GM19438 (cell line): ENCODE measurements around the gene DISC1.

Experiments used
- ATAC-seq: cut with Tn5 transposase; IDR thresholded peaks from one replicate; pipeline ENCODE4 v1.9.1; 2021; ENCODE audit warnings: low read depth; ENCODE audit not compliant: unreplicated experiment

Gene DISC1

DNA sequence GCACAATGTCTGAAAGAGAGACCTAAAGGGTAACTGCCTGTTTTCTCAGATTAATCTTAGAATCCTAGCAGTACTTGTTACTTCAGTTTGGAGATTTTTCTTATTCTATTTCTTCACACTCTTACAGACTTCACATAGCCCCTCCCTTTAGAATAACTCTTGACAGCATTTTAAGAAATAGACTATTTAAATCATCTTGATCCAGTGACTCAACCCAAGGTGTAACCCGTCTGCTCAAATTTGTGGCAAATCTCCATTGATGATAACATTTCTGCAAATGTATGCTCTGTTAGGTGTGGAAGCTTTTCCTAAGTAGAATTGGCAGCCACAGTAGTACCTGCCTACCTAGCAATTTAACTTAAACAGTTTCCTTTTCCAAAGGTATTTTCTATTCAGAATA is 391.2 kb downstream of the DISC1 start:
- no peak for ATAC-seq

DNA sequence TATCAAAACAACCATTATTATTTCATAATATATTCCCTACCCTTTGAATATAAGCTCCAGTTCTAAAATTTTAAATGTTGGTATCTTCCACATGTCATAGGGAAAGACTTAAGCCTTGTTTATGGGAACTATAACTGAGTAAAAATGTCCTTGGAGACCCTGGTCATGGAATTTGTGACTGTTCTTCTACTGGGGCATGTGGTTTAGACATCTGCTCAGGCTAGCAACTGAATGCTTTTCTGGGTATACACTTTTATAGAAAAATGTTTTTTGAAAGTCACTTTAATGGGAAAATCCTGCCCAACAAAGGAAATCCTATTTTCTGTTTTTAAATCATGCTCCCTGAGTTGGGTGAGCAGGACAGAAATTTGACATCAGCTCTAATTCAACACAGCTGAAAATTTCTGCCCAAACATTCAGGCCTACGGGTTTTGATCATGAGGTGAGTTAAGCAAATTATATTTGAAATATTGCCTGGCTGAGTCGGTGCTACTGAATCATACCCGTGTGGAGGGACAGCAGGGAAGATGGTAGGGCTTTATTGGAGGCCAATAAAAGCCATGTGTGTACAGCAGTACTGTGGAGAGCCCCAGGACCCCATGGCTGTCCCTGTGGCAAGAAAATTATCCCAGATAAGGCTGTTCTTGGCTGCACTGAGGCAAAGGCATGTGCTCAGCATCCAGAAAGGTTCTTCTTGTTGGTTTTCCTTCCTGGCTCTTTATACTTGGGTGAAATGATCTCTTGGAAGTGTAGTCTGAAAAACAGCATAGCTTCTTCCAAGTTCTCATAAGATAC is 391.8 kb downstream of the DISC1 start:
- ATAC-seq, result no peak

DNA sequence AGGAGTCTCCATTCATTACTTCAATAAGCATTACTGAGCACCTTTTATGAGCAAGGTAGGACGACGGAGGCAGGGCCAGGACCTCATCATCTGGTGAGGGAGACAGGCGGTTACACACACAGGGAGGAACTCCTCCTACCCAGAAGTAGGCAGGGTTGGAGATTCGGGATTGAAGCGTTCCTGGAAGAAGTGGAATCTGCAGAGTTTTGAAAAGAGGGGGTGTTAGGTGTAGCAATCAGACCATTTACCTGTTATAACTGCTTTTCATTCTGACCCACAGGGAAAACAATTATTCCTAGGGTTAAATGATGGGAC is 392.4 kb downstream of the DISC1 start:
- no peak for ATAC-seq

DNA sequence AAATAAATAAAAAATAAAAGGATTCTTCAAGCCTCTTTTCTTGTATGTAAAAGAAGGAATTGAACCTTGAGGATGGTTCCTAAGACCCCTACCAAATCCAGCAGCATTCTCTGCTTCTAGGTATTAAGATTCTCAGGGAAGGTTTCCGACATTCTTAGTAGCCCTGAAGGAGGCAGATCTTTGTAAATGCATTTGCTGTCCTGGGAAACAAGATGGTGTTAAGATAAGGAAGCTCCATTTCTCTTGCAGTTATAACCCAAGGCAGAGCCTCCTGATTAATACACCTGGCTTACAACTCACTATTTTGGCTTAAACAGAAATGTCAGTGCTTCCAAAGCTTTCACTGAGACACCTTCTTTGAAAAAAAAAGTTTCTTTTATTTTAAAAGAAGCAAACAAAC is 393.8 kb downstream of the DISC1 start:
- no peak for ATAC-seq

DNA sequence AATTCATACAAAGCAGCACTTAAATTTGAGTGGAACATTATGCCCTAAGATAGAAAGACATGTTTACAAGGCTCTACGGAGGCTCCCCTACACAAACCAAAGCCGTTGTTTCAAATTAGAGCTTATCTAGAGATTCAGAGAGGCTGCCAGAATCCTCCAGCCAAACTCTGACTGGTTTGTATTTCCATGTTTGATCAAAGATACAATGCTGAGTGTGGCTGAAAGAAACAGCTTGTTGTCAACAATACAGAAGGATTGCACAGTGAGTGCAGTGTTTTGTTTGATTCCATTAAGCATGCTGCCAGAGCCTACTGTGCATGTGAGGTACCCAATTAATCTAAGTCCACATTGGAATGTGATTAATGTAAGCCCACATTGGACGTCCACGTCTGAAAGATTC is 402.7 kb downstream of the DISC1 start:
- ATAC-seq, result no peak

DNA sequence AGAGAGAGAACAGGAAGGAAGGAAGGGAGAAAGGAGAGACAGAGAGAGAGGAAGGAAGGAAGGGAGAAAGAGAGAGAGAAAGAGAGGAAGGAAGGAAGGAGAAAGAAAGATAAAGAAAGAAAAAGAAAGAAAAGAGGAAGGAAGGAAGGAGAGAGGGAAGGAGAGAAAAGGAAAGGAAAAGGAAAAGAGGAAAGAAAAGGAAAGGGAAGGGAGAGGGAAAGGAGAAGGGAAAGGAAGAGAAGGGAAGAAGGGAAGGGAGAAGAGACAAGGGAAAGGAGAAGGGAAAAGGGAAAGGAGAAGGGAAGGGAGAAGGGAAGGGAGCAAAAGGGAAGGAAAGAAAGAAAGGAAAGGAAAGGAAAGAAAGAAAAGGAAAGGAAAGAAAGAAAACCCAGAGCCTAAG is 404.6 kb downstream of the DISC1 start:
- no peak for ATAC-seq

DNA sequence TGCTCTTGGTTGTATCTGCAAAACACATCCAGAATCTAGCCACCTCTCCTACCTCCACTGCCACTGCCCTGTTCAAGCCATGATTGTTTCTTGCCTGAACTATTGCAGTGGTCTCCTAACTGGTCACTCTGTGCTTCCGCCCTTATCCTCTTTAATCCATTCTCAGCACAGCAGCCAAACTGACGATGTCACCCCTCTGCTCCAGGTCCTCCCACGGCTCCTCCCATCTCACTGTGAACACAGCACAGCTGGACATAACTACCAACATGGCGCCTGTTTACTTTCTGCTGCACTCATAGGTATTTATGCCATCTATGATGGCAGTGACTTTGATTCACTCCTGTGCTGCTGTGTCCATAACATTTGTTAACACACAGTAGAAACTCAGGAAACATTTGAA is 406.7 kb downstream of the DISC1 start:
- no peak for ATAC-seq

DNA sequence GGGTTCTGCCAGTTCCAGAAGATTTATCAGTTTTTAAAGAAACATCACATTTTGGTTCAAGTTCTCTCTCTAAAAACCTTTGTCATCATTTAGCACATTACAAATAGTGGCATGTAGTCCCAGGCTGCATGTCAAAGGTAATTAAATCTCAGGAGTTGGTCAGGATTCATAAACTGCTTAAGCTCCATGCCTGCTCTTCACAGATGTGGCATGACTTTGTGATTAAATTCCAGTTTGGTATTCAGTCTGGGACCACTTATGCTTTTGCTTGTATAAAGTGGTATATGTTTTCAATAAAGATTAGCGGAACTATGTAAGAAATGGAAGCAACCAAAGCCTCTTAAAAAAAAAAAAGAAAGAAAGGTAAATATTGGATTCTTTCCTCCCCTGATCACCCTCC is 408.0 kb downstream of the DISC1 start:
- no peak for ATAC-seq

DNA sequence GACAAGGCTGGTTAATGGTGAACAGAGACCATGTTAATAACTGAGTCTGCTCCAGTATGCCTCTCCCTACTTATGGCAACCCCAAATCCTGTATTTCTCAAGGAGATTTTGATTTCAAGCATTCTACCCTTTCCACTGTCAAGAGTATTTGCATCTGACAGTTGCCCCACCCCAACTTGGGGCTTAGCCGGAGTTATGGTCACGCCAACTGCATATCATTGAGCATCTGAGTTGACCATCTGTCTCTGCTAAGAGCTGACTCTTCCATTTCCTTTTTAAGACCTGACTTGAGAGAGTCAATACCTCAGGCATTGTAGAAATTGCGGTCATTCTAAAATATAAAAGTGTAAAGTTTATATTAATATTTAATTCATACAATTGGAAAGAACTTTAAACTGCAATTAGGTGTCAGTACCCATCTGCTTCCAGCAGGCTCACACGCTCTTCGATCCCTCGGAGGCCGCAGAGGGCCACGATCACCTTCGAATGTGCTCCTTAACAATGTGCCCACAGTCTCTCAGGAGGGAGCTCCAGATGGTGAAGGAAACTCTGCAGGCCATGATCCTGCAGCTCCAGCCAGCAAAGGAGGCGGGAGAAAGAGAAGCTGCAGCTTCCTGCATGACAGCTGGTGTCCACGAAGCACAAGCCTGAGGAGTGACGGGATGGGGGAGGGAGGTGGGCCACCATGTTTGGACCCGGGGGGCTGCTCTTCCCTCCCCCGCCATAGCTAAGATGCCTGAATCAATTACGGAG is 409.8 kb downstream of the DISC1 start:
- no peak for ATAC-seq

DNA sequence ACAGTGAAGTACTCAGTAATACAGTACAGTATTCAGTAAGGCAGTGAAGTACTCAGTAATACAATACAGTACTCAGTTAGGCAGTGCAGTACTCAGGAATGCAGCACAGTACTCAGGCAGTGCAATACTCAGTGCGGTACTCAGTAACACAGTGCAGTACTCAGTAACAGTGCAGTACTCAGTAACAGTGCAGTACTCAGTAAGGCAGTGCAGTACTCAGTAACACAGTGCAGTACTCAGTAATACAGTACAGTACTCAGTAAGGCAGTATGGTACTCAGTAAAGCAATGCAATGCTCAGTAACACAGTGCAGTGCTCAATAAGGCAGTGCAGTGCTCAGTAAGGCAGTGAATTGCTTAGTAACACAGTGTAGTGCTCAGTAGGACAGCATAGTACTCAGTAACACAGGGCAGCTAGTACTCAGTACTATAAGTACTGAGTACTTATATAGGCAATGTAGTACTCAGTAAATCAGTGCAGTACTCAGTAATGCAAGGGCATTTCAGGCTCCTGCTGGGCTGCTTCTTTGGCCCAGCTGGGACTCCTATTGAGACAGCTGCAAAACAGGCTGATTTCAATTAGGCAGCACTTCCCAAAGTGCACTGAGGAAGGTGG is 411.3 kb downstream of the DISC1 start:
- ATAC-seq, result no peak

DNA sequence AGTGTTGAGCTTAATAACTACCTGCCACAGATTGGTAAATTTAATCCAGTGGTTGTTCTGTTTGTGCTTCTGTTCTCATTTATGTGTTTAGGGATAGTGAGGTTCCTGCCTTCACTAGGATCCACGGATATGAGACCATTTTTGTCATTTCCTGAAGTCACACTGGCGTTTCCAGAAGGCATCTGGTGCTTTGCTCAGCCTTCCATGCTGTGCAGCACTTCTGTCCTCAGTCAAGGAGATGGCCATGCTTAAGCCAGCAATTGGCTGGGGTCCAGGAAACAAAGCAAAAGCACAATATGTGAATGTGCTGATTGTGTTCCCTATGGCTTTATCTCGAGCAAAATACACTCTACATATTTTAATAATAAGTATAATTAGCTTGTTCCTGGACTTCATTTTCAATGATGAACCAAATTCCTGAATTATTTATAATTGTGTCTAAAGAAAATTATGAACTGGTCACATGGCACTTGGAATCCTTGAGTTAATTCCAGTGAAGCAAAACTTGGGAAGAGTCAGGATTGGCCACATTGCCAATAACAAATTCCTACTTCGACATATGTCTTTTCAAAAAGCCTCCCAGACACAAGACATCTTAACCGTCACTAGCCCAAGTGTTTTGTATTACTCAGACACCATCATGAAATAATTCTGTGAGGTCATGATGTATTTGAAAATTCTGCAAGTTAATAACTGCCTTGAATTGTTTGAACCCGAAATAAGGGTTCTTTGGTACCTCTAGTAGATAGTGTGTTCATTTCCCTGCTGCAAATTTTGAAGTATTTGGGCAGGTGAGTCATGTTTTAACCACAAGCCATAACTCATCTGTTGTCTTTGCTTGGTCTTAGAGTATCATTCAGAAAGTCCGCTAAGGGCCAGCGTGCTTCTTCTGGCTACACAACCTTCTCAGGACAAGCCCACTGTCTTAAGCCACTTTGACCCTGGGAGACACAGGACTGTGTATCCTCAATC is 412.4 kb downstream of the DISC1 start:
- no peak for ATAC-seq

DNA sequence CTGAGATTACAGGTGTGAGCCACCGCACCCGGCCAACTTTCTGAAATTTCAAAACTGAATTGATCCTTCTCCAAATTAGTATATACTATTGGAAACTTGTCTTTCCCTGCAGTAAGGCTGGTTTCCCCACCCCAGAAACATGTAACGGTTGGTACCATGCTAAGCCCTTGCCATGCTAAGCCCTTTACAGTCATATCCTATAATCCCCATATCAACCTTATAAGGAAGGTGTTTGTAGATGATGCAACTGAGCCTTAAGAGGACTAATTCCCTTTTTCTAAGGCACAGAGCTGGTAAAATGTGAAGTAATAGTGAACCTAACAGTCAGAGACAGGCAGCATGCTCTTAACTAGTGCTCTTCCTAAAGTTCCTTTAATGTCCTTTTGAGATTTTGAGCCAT is 413.7 kb downstream of the DISC1 start:
- ATAC-seq, result no peak

DNA sequence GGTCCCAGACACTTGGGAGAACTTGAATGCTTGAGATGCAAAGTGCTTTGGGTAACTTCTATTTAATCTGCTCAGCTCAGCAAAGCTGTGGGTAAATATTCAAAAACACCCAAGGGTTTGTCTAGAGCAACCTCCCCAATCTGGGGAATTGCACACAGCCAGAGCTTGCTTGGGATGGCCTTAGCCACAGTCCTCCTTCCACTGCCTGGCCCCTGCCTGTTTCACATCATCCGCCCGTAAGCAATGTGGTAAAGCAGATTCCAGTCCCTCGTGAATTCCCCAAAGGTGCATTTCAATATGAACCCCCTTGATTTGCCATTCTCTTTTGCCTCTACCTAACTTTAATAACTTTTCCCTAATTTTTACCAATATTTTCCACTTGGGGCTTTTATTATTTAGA is 418.1 kb downstream of the DISC1 start:
- no peak for ATAC-seq

DNA sequence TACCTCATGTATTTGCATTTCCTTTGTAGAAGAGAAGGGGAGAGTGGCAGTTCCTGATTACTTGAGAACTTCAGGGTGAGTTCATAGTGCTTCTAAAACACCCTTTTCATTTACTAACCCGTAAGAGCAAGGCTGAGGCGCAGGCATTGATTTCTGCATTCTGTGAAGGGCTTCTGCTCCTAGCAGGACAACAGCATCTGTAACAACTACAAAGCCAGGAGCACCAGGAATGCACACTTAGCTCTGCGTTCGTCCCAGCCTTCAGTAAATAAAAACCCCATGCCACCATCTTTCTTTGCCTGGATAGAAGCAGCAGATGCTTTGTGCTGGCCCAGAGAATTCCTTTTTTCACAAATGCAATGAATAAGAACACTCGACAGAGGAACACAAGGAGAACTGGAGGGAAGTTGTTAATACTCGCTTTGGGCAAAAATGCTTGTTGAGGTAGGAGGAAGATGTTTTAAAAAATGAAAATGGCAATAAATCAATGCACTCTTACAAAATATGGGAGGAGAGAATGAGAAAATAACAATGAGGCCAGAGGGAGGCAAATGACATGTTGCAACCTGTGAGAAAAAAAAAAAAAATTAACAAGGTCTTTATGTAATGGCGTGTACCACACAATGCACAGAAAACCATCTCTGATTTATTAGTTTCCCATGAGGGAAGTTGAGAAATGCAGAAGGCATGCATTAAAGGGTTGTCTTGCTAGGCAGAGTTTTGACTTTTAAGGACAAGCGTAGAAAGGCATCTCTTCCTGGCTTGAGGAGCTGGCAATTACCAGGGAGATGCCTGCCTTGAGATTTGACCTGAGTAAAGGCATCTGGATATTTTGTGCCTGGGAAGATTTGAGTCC is 418.8 kb downstream of the DISC1 start:
- ATAC-seq, result no peak

DNA sequence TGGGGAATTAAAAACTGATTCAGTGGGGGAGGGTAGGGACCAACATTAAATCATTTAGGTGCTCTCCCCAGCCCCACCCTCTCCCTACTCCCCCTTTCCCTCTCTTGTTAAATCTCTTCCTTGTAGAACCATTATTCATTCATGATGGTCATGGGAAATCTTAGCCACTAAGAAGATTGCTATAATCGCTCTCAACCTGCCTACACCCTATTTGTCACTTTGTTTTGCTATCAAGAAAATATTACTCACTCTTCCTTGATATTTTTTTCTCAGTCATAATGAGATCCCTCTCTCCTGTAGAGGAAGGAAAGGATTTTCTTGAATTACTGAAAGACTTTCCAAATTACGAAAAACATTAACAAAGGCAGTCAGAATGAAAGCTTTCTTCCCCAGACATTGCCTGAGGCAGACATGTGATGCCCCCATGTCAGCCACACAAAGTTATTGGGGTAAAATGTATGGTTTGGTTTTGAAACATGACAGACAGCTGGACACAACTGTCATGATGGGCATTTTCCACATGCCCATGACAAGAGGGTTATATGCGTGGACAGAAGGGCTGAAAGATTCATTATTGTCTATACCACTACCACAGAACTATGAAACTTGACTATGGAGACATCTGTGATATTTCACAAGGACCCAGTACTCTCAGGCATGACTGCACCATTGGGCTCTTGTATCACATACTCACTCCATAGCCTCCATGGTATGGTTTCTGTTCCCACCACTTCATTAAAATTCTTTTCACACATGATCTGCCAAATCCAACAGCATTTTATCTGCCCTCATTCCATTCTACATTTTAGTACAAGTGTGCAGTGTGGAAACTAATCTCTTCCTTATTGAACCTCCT is 420.1 kb downstream of the DISC1 start:
- no peak for ATAC-seq

DNA sequence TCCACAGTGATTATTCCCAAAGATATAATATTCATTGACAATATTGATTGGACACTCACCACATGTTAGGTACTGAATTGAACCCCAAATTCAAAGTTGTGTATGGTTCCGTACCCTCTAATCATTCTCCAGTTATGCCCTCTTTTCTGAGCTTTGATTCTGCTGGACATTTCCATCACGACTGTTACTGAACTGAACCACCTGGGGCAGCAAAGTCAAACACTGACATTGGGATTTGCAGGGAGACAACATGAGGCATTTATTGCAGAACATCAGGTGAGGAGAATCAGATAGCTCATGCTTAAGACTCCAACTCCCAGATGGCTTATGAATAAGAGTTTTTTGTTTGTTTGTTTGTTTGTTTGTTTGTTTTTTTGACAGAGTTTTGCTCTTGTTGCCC is 420.9 kb downstream of the DISC1 start:
- ATAC-seq, result no peak

DNA sequence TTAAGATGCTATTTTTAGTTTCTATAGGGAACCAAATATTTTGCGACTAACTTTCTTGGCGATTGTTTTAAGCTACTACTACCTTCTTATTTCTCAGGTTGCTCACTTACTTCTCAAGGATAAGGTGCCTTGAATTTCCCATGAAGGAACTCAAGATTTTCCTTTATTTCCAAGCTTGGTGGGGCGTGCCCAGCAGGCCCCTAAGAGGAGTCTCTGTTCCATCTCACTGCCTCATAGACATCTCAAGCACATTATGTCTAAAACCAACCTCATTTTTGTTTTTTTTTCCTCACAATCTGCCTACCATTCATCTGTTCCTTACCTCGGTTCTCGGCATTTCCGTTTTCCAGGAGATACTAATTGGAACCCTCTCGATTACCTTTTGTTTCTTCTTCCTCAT is 421.9 kb downstream of the DISC1 start:
- ATAC-seq, result no peak

DNA sequence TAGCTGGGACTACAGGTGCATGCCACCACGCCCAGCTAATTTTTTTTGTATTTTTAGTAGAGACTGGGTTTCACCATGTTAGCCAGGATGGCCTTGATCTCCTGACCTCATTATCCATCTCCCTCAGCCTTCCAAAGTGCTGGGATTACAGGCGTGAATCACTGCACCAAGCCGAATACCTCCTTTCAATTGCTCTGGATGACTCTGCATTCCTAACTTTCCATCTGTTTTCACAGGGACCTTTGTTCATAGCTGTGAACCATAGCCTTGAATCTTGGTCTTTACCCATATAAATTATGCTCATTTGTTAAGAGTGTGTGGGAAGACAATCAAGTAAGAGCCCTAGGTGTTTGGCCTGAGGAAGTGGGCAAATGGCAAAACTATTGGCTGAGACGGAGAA is 422.7 kb downstream of the DISC1 start:
- ATAC-seq, result no peak
